ENCODE results near the gene SYNDIG1L. TPM values are rescaled to one million over a fixed set of nuclear protein-coding genes. Genes with fewer than 3 reads are reported as not detected.

Gene SYNDIG1L
- total RNA-seq, 1 experiment from 2014 or later: not detected

DNA sequence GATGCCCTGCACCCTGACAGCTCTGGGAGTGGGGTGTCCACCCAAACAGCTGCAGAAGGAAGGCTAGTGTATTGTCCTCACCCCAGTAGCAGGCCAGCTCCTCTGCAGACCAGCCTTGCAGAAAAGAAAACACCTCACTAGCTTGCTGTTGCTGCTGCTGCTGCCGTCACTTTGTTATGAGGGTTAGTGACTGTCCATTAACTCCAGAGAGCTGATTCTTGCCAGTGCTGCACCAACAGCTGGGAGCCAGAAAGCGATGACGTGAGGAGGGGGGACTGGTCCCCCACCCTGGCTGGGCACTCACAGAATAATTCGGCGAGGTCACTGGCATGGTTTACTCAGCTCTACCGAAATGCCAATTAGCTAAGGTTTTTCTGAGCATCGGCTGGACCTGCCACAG lies 2.8 kb downstream of the SYNDIG1L start (continued):
- TF ChIP-seq, protein P1, sequence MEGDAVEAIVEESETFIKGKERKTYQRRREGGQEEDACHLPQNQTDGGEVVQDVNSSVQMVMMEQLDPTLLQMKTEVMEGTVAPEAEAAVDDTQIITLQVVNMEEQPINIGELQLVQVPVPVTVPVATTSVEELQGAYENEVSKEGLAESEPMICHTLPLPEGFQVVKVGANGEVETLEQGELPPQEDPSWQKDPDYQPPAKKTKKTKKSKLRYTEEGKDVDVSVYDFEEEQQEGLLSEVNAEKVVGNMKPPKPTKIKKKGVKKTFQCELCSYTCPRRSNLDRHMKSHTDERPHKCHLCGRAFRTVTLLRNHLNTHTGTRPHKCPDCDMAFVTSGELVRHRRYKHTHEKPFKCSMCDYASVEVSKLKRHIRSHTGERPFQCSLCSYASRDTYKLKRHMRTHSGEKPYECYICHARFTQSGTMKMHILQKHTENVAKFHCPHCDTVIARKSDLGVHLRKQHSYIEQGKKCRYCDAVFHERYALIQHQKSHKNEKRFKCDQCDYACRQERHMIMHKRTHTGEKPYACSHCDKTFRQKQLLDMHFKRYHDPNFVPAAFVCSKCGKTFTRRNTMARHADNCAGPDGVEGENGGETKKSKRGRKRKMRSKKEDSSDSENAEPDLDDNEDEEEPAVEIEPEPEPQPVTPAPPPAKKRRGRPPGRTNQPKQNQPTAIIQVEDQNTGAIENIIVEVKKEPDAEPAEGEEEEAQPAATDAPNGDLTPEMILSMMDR (IDR thresholded peaks at IDR 0.05 in 2 of 3, conservative IDR thresholded peaks at IDR 0.05 in 1 of 3; ENCODE audit: borderline replicate concordance in 1 of 3, insufficient read depth in 1 of 3, low read depth in 2 of 3, low read length in 2 of 3): no peak
- TF ChIP-seq ZFX (IDR thresholded peaks at IDR 0.05) (no peak), CBX3 (IDR thresholded peaks at IDR 0.05; ENCODE audit: low read depth) (no peak), FOSL1 (IDR thresholded peaks at IDR 0.05; ENCODE audit: low read depth) (no peak), ZNF274 (IDR thresholded peaks at IDR 0.05; ENCODE audit: low read depth, low read length) (no peak), EGR1 (IDR thresholded peaks at IDR 0.05; ENCODE audit: low read depth) (no peak), POLR2A (IDR thresholded peaks at IDR 0.05; ENCODE audit: borderline replicate concordance, extremely low read depth, insufficient read depth, insufficient read length) (no peak), TCF7L2 (IDR thresholded peaks at IDR 0.05; ENCODE audit: borderline replicate concordance, extremely low read depth, insufficient read depth, insufficient read length) (no peak)

DNA sequence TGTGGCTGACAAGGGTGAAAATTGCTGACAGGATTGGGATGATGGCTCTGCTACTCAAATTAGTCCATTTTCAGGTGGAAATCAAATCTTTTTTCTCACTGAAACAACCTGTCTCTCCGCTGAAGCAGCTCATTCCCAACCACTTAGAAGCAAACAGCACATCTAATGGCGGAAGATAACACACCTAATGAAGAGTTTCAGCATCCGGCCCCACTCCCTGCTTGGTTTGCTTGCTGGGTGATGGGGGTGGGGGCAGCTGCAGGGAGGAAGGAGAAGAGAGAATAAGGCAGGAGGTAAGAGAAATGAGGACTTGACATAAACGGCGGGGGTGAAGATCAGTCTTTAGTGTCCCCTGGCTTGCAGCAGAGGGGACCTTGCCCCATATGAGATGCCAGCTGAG lies 4.0 kb downstream of the SYNDIG1L start:
- Histone ChIP-seq H3K4me3 (replicated peaks in 1 of 2; ENCODE audit: low read depth in 1 of 2, low read length in 2 of 2) (no peak overlapping the region), H2AFZ (ENCODE audit: low read depth, low read length, poor library complexity, severe bottlenecking) (no peak overlapping the region), H3K4me2 (ENCODE audit: low read length) (no peak overlapping the region), H4K20me1 (ENCODE audit: insufficient read depth) (no peaks in the 10 kb centered on the region), H3K9me3 (ENCODE audit: control insufficient read depth in 1 of 2, insufficient read depth in 1 of 2, low read depth in 1 of 2, low read length in 2 of 2) (no peaks in the 10 kb centered on the region), H3K9ac (ENCODE audit: low read length) (no peak overlapping the region), H3K27ac (ENCODE audit: low read depth, low read length) (no peak overlapping the region), H3K4me1 (ENCODE audit: control insufficient read depth in 1 of 2, insufficient read depth in 2 of 2, low read length in 2 of 2) (no peaks in the 10 kb centered on the region), H3K27me3 (ENCODE audit: insufficient read depth, low read length) (peaks cover 64% of the 10 kb centered on the region), H3K36me3 (ENCODE audit: control insufficient read depth in 1 of 2, insufficient read depth in 2 of 2, low read length in 2 of 2) (no peaks in the 10 kb centered on the region), H3K79me2 (ENCODE audit: insufficient read depth, low read length) (no peaks in the 10 kb centered on the region), H3K9me2 (ENCODE audit: insufficient read depth) (no peaks in the 10 kb centered on the region)
- POLR2A ChIA-PET: no interaction called here
- DNase-seq (ENCODE audit: low read depth, low spot score): no peak
- RAD21 ChIA-PET (ENCODE audit: low non-redundant PET in 1 of 2, low total read pairs in 2 of 2, uncharacterized antibody in 2 of 2, unreplicated experiment in 2 of 2): no interaction called here
- no TSS peak for BruUV-seq (replicated peaks)
- CTCF ChIA-PET: no interaction called here
- ATAC-seq: no peak
- intact Hi-C loops (cut with micrococcal nuclease): no loop called here
- TF ChIP-seq ELF1 (IDR thresholded peaks at IDR 0.05; ENCODE audit: borderline replicate concordance, low read depth): no peak
- TF ChIP-seq TCF7L2 (IDR thresholded peaks at IDR 0.05; ENCODE audit: borderline replicate concordance, extremely low read depth, insufficient read depth, insufficient read length): no peak
- TF ChIP-seq, protein P2, sequence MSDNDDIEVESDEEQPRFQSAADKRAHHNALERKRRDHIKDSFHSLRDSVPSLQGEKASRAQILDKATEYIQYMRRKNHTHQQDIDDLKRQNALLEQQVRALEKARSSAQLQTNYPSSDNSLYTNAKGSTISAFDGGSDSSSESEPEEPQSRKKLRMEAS (IDR thresholded peaks at IDR 0.05): no peak
- TF ChIP-seq CEBPB (IDR thresholded peaks at IDR 0.05; ENCODE audit: low read depth): no peak
- no peak for TF ChIP-seq JUND (IDR thresholded peaks at IDR 0.05)
- TF ChIP-seq SIN3A (IDR thresholded peaks at IDR 0.05; ENCODE audit: low read depth): no peak
- TF ChIP-seq EGR1 (IDR thresholded peaks at IDR 0.05; ENCODE audit: low read depth): no peak
